Effector memory CD4-positive, alpha-beta T cell (primary cell): ENCODE results near the gene CHRDL2.
"Not testable (repeated sequence)": the region's sequence is repeated elsewhere in the genome, so short reads cannot be mapped to it uniquely, and the experiment has no call there.

ENCODE experiments used
- DNase-seq, 3 donors: peaks; one replicate each; pipeline ENCODE4 v3.0.0-alpha.2; 2020
- H3K27ac ChIP-seq: 2 replicates; pipeline ENCODE4 v1.7.0; 2013; ENCODE audit warnings: mild to moderate bottlenecking, low read length, moderate library complexity; ENCODE audit not compliant: insufficient read depth, poor library complexity, severe bottlenecking
- H3K27me3 ChIP-seq: replicated peaks from 2 replicates; pipeline ENCODE4 v1.7.0; 2013; ENCODE audit warnings: mild to moderate bottlenecking, low read length; ENCODE audit not compliant: insufficient read depth, control insufficient read depth, poor library complexity, severe bottlenecking
- H3K36me3 ChIP-seq: 2 replicates; pipeline ENCODE4 v1.7.0; 2013; ENCODE audit warnings: mild to moderate bottlenecking, low read length, moderate library complexity; ENCODE audit not compliant: control insufficient read depth, insufficient read depth
- H3K4me1 ChIP-seq: 2 replicates; pipeline ENCODE4 v1.7.0; 2013; ENCODE audit warnings: low read length, mild to moderate bottlenecking; ENCODE audit not compliant: control insufficient read depth, insufficient read depth, poor library complexity, severe bottlenecking
- H3K4me3 ChIP-seq: 2 replicates; pipeline ENCODE4 v1.7.0; 2013; ENCODE audit warnings: low read length, low read depth, mild to moderate bottlenecking; ENCODE audit not compliant: insufficient read depth, poor library complexity, severe bottlenecking
- H3K9me3 ChIP-seq: 2 replicates; pipeline ENCODE4 v1.7.0; 2013; ENCODE audit warnings: mild to moderate bottlenecking, low read length, moderate library complexity; ENCODE audit not compliant: control insufficient read depth

CHRDL2 gene

GRCh38 chr11:74770456-74770855 lies 39.2 kb upstream of the CHRDL2 start:
- H3K27ac ChIP-seq, result no peak overlapping the region
- no peaks in the 10 kb centered on the region for H3K27me3 ChIP-seq
- peaks cover 3% of the 10 kb centered on the region for H3K4me1 ChIP-seq
- no peaks in the 10 kb centered on the region for H3K36me3 ChIP-seq
- no peak overlapping the region for H3K4me3 ChIP-seq
- no peaks in the 10 kb centered on the region for H3K9me3 ChIP-seq
- DNase-seq, result no peak

GRCh38 chr11:74769055-74769707 lies 38.0 kb upstream of the CHRDL2 start:
- DNase-seq, result no peak
- H3K4me1 ChIP-seq, result peaks cover 3% of the 10 kb centered on the region
- no peak overlapping the region for H3K27ac ChIP-seq
- no peaks in the 10 kb centered on the region for H3K36me3 ChIP-seq
- no peak overlapping the region for H3K4me3 ChIP-seq
- no peaks in the 10 kb centered on the region for H3K9me3 ChIP-seq
- H3K27me3 ChIP-seq, result no peaks in the 10 kb centered on the region

GRCh38 chr11:74768172-74768651 lies 37.0 kb upstream of the CHRDL2 start:
- H3K4me1 ChIP-seq, DNase-seq, H3K27me3 ChIP-seq, H3K9me3 ChIP-seq, H3K4me3 ChIP-seq, H3K27ac ChIP-seq, H3K36me3 ChIP-seq: not testable (repeated sequence)

- H3K4me3 ChIP-seq, result no peak overlapping the region
- H3K36me3 ChIP-seq, result no peaks in the 10 kb centered on the region
- no peaks in the 10 kb centered on the region for H3K9me3 ChIP-seq
- no peaks in the 10 kb centered on the region for H3K27me3 ChIP-seq
- no peak for DNase-seq
- no peak overlapping the region for H3K27ac ChIP-seq
- H3K4me1 ChIP-seq, result peaks cover 3% of the 10 kb centered on the region
Observed at GRCh38 chr11:74766905-74767304, 35.7 kb upstream of the CHRDL2 start.

- Histone ChIP-seq H3K36me3 (no peaks in the 10 kb centered on the region), H3K4me1 (no peaks in the 10 kb centered on the region), H3K4me3 (no peak overlapping the region), H3K27ac (no peak overlapping the region), H3K9me3 (no peaks in the 10 kb centered on the region), H3K27me3 (no peaks in the 10 kb centered on the region)
- DNase-seq, result no peak
Observed at GRCh38 chr11:74756571-74756970, 25.3 kb upstream of the CHRDL2 start.

- no peaks in the 10 kb centered on the region for H3K36me3 ChIP-seq
- H3K4me1 ChIP-seq, result no peaks in the 10 kb centered on the region
- no peaks in the 10 kb centered on the region for H3K27me3 ChIP-seq
- H3K9me3 ChIP-seq, result no peaks in the 10 kb centered on the region
- H3K4me3 ChIP-seq, result no peak overlapping the region
- no peak overlapping the region for H3K27ac ChIP-seq
- DNase-seq, result no peak
Observed at GRCh38 chr11:74755395-74755995, 24.3 kb upstream of the CHRDL2 start.

GRCh38 chr11:74754507-74755252 lies 23.5 kb upstream of the CHRDL2 start:
- H3K36me3 ChIP-seq, result no peaks in the 10 kb centered on the region
- no peaks in the 10 kb centered on the region for H3K9me3 ChIP-seq
- no peak for DNase-seq
- H3K27me3 ChIP-seq, result no peaks in the 10 kb centered on the region
- H3K4me1 ChIP-seq, result no peaks in the 10 kb centered on the region
- no peak overlapping the region for H3K27ac ChIP-seq
- H3K4me3 ChIP-seq, result no peak overlapping the region

- Histone ChIP-seq H3K4me1 (peaks cover 11% of the 10 kb centered on the region), H3K27me3 (no peaks in the 10 kb centered on the region), H3K9me3 (no peaks in the 10 kb centered on the region), H3K36me3 (no peaks in the 10 kb centered on the region), H3K27ac (no peak overlapping the region), H3K4me3 (no peak overlapping the region)
- no peak for DNase-seq
Observed at GRCh38 chr11:74751303-74751702, 20.1 kb upstream of the CHRDL2 start.

GRCh38 chr11:74750598-74750997 lies 19.4 kb upstream of the CHRDL2 start:
- not testable (repeated sequence) for H3K9me3 ChIP-seq, H3K36me3 ChIP-seq, H3K27ac ChIP-seq, H3K4me3 ChIP-seq, DNase-seq, H3K27me3 ChIP-seq
- peaks cover 11% of the 10 kb centered on the region for H3K4me1 ChIP-seq

- H3K4me3 ChIP-seq, result peak overlapping the region; percentile 60
- H3K36me3 ChIP-seq, result no peaks in the 10 kb centered on the region
- no peak for DNase-seq
- H3K27ac ChIP-seq, result no peak overlapping the region
- peaks cover 11% of the 10 kb centered on the region for H3K4me1 ChIP-seq
- H3K9me3 ChIP-seq, result no peaks in the 10 kb centered on the region
- H3K27me3 ChIP-seq, result no peaks in the 10 kb centered on the region
Observed at GRCh38 chr11:74749965-74750296, 18.7 kb upstream of the CHRDL2 start.
